Measurements from ENCODE around the gene CHMP6.

CHMP6 gene

DNA sequence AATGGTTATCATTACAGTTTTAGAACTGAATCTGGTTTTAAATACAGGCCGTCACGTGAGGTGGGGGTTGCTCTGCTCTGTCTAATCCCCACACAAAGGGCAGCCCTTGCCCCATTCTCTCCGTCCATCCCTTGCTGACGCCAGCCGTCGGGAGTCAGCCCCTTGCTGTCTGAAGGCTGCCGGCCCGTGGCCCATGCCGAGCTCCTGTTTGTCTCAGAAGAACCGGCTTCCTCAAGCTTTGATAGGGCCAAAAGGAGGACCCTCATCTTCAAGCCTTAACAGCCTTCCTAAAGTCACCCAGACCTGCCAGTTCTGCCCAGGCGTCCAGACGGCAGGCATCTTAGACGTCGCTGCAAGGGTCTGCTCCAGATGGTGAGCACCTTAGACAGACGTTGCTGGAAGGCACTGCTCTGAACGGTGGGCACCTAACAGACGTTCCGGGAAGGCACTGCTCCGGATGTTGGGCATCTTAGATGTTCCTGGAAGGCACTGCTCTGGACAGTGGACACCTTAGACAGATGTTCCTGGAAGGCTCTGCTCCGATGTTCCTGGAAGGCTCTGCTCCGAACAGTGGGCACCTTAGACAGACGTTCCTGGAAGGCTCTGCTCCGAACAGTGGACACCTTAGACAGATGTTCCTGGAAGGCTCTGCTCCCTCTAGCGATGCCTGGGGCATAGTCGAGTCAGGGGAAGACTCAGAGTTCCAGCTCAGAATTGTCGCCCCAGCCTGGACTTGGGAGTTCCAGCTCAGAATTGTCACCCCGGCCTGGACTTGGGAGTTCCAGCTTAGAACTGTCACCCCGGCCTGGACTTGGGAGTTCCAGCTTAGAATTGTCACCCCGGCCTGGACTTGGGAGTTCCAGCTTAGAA is 35.1 kb upstream of the CHMP6 start:
- DNase-seq (ENCODE audit: low read depth): no peak

GRCh38 chr17:80957461-80957941 is 34.1 kb upstream of the CHMP6 start:
- DNase-seq (ENCODE audit: low read depth): no peak

- no peak for DNase-seq (ENCODE audit: low read depth)
Observed at GRCh38 chr17:80959330-80960036, 32.2 kb upstream of the CHMP6 start.

DNA sequence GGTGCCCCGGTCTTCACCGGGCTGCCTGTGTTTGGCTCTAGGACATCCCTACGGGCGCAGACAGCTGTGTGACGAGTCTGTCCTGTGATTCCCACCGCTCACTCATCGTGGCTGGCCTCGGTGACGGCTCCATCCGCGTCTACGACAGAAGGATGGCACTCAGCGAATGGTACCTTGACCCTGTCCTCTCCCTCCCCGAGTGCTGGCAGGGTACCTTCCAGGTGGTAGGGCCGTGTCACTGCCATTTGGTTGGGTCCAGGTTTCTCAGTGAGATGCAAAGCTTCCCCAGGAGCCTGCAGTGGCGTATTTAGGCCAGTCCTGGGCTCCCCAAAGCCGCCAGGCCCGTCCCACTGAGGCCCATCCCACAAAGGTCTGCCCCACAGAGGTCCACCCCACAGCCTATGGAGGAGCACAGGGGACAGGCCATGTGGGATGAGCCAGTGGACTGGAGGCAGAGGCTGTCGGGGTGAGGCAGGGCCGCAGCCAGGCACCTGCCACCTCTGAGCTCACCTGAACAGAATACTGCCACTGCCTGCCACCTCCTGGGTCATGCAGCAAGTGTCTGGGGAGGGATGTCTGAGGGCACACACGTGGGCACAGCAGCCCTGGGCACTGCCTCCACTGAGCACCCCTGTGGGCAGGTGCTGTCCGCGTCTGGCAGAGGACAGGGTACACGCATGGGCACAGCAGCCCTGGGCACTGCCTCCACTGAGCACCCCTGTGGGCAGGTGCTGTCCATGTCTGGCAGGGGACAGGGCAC is 31.4 kb upstream of the CHMP6 start:
- DNase-seq (ENCODE audit: low read depth): no peak

- no peak for DNase-seq (ENCODE audit: low read depth)
Observed at GRCh38 chr17:80960797-80961452, 30.7 kb upstream of the CHMP6 start.

DNA sequence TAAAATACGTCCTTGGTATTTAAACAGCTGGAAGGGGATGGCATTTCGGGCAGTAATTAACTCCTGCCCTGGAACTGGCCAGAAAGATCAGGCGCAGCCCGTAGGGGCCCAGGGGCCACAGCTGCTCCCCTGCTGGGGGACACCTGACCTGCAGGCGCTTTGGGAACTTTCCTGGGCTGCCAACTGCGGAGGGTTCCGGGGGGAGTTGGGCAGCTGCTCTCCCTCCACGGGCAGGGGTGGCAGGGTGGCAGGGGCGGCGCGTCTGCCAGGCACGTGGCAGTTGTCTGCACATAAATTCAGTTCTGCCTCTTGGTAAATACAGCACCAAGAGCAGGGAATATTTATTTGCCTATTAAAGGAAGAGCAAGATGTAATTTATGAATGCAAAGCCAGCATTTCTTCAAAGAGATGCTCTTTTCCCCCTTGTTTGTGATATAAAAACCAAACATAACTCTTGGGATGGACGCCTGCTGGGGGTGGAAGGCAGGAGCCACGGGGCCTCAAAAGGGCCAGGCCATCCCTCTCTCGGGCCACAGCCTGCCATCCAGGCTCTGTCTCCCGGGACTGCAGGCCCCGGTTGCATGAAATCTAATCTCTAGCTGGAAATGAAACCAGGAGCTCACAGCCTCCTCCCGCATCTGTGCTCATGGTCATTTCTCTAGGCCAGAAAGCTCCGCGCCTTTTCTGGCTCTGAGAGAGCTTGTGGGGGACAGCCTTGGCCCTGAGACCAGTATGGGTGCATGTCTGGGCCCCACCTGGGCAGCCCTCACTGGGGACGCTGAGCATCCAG is 29.9 kb upstream of the CHMP6 start:
- no peak for DNase-seq (ENCODE audit: low read depth)

DNA sequence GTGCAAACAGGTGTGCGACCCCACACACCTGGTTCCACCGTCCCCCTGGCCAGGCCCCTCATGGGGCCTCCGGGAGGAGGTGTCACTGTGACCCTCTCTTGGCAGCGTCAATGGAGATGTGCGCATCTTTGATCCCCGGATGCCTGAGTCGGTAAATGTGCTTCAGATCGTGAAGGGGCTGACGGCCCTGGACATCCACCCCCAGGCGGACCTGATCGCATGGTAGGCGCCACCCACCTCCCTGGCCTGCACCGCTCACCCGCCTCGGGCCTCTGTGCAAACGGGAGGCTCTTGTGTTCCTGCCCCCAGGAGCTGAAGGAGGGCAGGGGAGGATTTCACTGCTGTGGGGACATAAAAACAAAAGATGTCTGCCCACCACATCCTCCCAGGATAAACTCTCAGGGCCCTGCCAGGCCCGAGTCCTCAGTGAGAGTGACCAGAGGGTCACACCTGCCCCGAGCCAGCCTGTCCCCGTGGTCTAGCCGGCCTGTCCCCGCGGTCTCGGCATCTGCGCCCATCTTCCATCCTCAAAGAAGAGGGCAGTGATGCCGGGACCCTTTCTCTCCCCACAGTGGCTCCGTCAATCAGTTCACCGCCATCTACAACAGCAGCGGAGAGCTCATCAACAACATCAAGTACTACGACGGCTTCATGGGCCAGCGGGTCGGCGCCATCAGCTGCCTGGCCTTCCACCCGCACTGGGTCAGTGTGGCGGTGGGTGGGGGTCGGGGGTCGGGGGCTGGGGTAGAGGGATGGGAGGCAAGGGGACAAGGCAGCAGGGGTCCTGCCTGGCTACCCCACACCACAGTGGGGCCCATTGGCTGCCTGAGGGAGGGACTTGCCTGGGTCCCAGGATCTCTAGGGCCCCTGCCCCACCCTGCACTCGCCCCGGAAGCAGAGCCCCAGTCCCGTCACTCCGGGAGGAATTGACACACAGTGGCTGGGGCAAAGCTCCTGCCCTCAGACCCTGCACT is 29.0 kb upstream of the CHMP6 start:
- DNase-seq (ENCODE audit: low read depth): no peak

- DNase-seq (ENCODE audit: low read depth): no peak
Observed at GRCh38 chr17:80963812-80964543, 27.7 kb upstream of the CHMP6 start.

DNA sequence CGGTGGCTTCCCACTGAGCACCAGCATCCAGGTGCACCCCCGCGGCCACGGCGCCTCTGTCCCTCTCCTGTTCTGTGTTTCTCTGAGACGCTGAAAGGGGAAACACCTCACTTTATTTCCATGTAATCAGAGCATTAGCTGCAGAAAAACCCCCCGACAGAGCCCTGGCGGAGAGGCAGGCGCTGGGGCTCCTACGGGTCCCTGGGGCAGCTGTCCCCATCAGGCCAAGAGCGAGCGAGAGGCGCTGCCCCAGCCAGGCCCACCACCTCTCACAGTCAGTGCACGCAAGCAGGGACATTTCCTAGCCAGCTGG is 27.1 kb upstream of the CHMP6 start:
- no peak for DNase-seq (ENCODE audit: low read depth)

DNA sequence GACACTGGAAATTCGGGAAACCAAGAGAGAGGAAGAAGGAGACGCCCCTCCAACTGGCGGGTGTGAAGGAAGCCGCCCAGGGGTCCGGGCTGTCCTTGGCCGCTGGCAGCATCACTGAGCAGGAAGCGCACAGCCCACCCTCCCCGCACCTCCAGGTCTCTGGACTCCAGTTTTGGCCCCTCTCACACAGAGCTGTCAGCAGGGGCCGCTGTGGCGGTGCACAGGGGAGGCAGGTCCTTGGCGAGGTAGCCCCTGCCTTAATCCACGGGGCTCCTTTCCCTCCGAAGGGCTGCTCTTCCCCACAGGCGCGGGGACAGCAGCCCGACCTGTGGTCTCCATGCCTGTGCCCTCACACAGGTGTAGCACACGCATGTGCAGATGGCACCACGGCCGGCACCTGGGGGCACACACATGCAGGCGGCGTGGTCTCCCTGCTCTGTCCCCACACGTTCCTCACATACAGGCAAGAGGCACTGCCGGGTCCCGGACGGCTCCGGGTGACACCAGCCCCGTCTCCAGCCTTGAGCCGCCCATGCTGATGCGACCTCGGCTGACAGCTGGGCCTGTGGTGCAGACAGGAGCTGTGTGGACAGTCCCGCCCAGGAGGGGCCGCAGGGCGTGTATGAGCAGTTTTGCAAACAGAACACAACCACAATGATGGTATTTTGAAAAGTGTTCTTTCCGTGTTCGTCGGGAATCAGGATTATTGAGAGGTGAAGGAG is 26.6 kb upstream of the CHMP6 start:
- no peak for DNase-seq (ENCODE audit: low read depth)

DNA sequence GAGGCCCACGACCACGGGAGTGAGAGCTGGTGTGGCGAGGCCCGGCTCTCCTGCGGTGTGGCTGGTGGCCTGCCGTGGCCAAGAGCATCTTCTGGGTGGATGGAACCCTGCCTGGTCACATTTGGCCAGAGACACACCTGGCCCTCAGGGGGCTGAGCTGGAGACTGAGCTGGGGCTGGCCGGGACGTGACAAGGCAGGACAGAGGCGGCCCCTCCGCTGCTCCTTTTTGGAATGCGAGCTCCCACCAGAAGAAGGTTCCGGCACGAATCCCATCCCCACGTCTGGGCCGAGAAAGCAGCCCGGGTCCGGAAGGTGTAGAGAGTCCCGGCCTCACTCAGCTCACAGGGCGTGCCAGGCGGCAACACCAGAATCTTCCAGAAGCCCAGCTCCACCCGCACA is 26.0 kb upstream of the CHMP6 start:
- DNase-seq (ENCODE audit: low read depth): no peak

DNA sequence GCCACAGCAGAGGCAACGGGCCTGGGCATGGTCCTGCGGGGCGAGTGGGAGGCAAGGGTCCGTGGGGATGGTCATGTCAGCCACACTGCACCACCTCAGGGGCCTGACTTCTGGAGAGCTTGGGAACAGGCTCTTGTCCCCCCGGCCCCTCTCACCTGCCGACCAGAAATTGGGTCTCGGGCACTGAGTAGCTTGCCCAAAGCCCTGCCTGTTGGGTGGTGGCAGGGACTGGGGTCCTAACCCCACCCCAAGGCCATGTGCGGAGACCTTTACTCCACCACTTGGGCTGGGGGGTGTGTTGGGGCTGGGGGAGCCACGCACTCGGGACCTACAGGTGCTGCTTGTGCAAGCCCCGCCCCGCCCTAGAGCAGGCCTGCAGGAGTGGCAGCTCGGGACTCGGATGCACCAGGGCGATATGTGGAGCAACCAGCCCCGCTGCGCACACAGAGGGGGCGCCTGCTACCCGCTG is 24.2 kb upstream of the CHMP6 start:
- DNase-seq (ENCODE audit: low read depth): no peak

- DNase-seq (ENCODE audit: low read depth): no peak
Observed at GRCh38 chr17:80968602-80969029, 23.0 kb upstream of the CHMP6 start.

GRCh38 chr17:80969030-80969673 is 22.5 kb upstream of the CHMP6 start:
- DNase-seq (ENCODE audit: low read depth): no peak

- no peak for DNase-seq (ENCODE audit: low read depth)
Observed at GRCh38 chr17:80969674-80970043, 22.0 kb upstream of the CHMP6 start.

- DNase-seq (ENCODE audit: low read depth): peak; percentile 15
Observed at GRCh38 chr17:80970044-80970761, 21.4 kb upstream of the CHMP6 start.
